Measurements from ENCODE around the gene SULT1C3. TPM values are rescaled to one million over a fixed set of nuclear protein-coding genes. Genes with fewer than 3 reads are reported as not detected.

SULT1C3 gene
- total RNA-seq (not detected), polyA plus RNA-seq (1 to 10 TPM in 1 of 3 donors, not detected in 2; 1.2 TPM)

DNA sequence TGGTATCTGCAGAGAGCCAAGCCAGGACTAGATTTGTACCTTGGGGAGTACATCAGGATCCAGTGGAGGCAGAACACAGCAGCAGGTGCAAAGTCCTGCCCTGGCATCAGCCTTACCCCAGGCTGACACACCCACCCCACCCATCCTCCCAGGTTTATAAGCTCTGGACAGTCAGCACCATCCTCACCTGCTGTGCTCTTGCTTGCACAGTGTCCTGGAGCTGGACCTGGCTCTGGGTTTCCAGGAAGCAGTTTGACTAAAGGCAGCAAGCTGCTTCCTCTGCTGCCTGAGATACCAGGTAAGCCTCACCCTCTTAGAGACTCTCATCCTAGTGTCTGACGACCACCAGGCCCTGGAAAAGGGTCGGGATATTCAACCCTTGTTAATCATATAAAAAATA lies at the start of gene SULT1C3:
SULT1C3 (plus strand) TSS at position 183 of the 400 bp plus-strand sequence. CDS start 7,227 bp downstream, outside the sequence.
- Histone ChIP-seq H3K27ac (no peak within 1 kb of the TSS), H3K4me3 (no peak within 1 kb of the TSS), H3K4me1 (no peaks in the 10 kb centered on the region), H3K36me3 (no peaks in the 10 kb centered on the region), H3K9me3 (peaks cover 0 to 3% (median 1%) of the 10 kb centered on the region in 4 donors), H3K27me3 (no peaks in the 10 kb centered on the region)
- intact Hi-C loops (cut with DNase I): no loop called here
- 71 to 89% methylated on average over 2 of the region's 2 CpGs for WGBS, 2 donors
- no peak for DNase-seq
- TF ChIP-seq EP300 (IDR thresholded peaks at IDR 0.05): no peak

DNA sequence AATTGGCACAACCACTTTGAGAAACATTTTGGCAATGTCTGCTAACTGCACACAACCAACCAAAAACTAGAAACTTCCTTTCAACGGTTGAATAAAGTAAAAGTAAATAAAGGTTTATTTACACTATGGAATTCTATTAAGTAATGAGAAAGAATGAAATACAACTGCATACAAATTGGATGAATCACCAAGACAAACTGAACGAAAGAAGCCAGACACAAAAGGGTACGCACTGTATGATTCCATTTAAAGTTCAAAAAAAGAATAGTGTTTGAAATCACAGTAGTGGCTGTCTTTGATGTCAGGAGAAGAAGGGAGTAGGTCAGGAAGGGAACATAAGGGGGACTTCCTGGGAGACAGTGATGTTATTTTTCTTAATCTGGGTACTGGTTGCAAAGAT lies 46.5 kb upstream of the SULT1C3 start:
- Histone ChIP-seq H3K9me3 (no peaks in the 10 kb centered on the region), H3K4me3 (no peak overlapping the region), H3K4me1 (no peaks in the 10 kb centered on the region), H3K27me3 (no peaks in the 10 kb centered on the region), H3K27ac (no peak overlapping the region), H3K36me3 (no peaks in the 10 kb centered on the region)
- intact Hi-C loops (cut with DNase I): no loop called here
- TF ChIP-seq POLR2A (IDR thresholded peaks at IDR 0.05): no peak
- no peak for TF ChIP-seq EP300 (IDR thresholded peaks at IDR 0.05)
- TF ChIP-seq, protein P1, sequence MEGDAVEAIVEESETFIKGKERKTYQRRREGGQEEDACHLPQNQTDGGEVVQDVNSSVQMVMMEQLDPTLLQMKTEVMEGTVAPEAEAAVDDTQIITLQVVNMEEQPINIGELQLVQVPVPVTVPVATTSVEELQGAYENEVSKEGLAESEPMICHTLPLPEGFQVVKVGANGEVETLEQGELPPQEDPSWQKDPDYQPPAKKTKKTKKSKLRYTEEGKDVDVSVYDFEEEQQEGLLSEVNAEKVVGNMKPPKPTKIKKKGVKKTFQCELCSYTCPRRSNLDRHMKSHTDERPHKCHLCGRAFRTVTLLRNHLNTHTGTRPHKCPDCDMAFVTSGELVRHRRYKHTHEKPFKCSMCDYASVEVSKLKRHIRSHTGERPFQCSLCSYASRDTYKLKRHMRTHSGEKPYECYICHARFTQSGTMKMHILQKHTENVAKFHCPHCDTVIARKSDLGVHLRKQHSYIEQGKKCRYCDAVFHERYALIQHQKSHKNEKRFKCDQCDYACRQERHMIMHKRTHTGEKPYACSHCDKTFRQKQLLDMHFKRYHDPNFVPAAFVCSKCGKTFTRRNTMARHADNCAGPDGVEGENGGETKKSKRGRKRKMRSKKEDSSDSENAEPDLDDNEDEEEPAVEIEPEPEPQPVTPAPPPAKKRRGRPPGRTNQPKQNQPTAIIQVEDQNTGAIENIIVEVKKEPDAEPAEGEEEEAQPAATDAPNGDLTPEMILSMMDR (IDR thresholded peaks at IDR 0.05): no peak
- no peak for TF ChIP-seq POLR2AphosphoS5 (IDR thresholded peaks at IDR 0.05)
- 42 to 67% methylated on average over 3 of the region's 3 CpGs for WGBS, 2 donors
- DNase-seq: no peak

DNA sequence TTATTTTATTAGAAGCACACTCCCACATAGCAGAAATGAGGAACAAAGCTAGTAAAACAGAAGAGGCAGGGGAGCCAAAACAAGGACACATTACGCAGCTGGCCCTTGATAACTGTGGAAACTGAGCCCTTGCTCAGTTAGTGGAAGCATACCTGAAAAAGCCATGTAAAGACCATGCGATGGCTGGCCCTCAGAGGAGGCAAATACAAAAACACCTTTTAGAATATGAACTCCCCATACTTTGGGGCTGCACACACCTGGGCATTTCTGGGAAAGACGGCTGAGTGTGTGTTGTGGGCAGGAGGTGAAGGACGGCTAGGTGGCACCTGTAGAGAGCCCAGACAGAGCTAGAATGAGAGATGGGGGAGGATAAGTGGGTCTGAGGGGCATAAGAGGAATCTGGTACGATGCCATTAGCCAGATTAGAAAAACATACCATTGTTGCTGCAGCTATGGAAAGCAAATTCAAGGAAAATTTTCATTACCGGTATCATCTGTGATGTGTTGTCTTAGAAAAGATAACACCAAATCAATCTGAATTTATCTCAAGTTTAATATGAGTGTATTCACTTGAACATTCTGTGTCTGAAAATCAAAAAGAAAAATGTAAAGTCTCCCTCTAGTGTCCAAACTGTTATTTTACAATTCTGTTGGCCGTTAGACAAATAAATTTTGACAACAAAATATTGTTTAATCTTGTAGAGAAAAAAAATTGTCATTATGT lies 45.2 kb upstream of the SULT1C3 start:
- WGBS, 2 donors: 57 to 72% methylated on average over 7 of the region's 7 CpGs
- Histone ChIP-seq H3K36me3 (no peaks in the 10 kb centered on the region), H3K27me3 (no peaks in the 10 kb centered on the region), H3K27ac (no peak overlapping the region), H3K9me3 (no peaks in the 10 kb centered on the region), H3K4me1 (no peaks in the 10 kb centered on the region), H3K4me3 (no peak overlapping the region)
- DNase-seq: no peak
- no peak for TF ChIP-seq EP300 (IDR thresholded peaks at IDR 0.05)
- TF ChIP-seq, protein P1 (IDR thresholded peaks at IDR 0.05): peak in 2 of 4 experiments; percentile 27 to 38
- intact Hi-C loops (cut with DNase I): no loop called here

DNA sequence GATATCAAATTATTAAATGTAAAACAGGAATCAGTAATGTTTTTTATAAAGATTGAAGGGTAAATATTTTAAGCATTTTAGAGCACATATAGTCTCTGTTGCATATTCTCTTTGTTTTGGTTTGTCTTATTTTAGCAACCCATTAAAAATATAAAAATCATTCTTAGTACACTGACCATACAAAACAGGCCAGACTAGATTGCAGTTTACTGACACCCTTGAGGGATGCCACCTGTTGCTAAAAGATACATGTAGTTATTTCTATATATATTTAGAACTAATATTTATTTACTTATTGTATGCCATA lies 44.7 kb upstream of the SULT1C3 start:
- Histone ChIP-seq H3K4me3 (no peak overlapping the region), H3K9me3 (no peaks in the 10 kb centered on the region)
- intact Hi-C loops (cut with DNase I): no loop called here

GRCh38 chr2:108199726-108200125 lies 40.0 kb upstream of the SULT1C3 start:
- Histone ChIP-seq H3K4me3 (no peak overlapping the region), H3K36me3 (no peaks in the 10 kb centered on the region), H3K9me3 (no peaks in the 10 kb centered on the region), H3K4me1 (no peaks in the 10 kb centered on the region), H3K27ac (no peak overlapping the region), H3K27me3 (no peaks in the 10 kb centered on the region)
- no peak for DNase-seq
- TF ChIP-seq POLR2A (IDR thresholded peaks at IDR 0.05): no peak
- no peak for TF ChIP-seq POLR2AphosphoS5 (IDR thresholded peaks at IDR 0.05)
- TF ChIP-seq, protein P1 (IDR thresholded peaks at IDR 0.05): no peak
- no peak for TF ChIP-seq EP300 (IDR thresholded peaks at IDR 0.05)
- intact Hi-C loops (cut with DNase I): no loop called here

More for the DNA sequence above, 44.7 kb upstream of the SULT1C3 start:
- Histone ChIP-seq H3K27ac (no peak overlapping the region), H3K27me3 (no peaks in the 10 kb centered on the region), H3K36me3 (no peaks in the 10 kb centered on the region), H3K4me1 (no peaks in the 10 kb centered on the region)
- no peak for TF ChIP-seq EP300 (IDR thresholded peaks at IDR 0.05)
- TF ChIP-seq, protein P1 (IDR thresholded peaks at IDR 0.05): no peak
- TF ChIP-seq POLR2AphosphoS5 (IDR thresholded peaks at IDR 0.05): no peak
- no peak for TF ChIP-seq POLR2A (IDR thresholded peaks at IDR 0.05)
- no peak for DNase-seq
